Activated CD8-positive, alpha-beta memory T cell treated with anti-CD3 and anti-CD28 coated beads, Interleukin-2, amount 10 ng/mL, durations not matched to agents 7 days and 5 days (primary cell): ENCODE results near the gene TSPO. TPM values are rescaled to one million over a fixed set of nuclear protein-coding genes. Genes with fewer than 3 reads are reported as not detected.

Source experiments
- ATAC-seq: fragments of 150-1000 bp; cut with Tn5 transposase; one replicate; pipeline ENCODE4 v1.10.0; 2021; ENCODE audit warnings: moderate library complexity
- CTCF ChIA-PET: fragments of 350-600 bp; sonication (Branson Sonifier 250); formaldehyde crosslinking; loops from one replicate; lab custom pipeline; 2021; ENCODE audit warnings: antibody characterized with exemption; lab: Charles Lee
- DNase-seq: peaks from one replicate; pipeline ENCODE4 v3.0.0-alpha.2; 2020
- H3K27ac Mint-ChIP-seq: one replicate; pipeline ENCODE4 v1.8.0; 2021; ENCODE audit warnings: mild to moderate bottlenecking, mixed read lengths
- H3K27me3 Mint-ChIP-seq: one replicate; pipeline ENCODE4 v1.8.0; 2021; ENCODE audit warnings: mixed read lengths
- H3K36me3 Mint-ChIP-seq: one replicate; pipeline ENCODE4 v1.8.0; 2021; ENCODE audit warnings: mild to moderate bottlenecking, mixed read lengths
- H3K4me1 Mint-ChIP-seq: one replicate; pipeline ENCODE4 v1.8.0; 2021; ENCODE audit warnings: mixed read lengths
- H3K4me3 Mint-ChIP-seq: one replicate; pipeline ENCODE4 v1.8.0; 2021; ENCODE audit warnings: mild to moderate bottlenecking, moderate library complexity, mixed read lengths
- H3K9me3 Mint-ChIP-seq: one replicate; pipeline ENCODE4 v1.8.0; 2022; ENCODE audit warnings: low read depth, mixed read lengths
- total RNA-seq, 2 experiments: library from RNA; stranded (reverse); gene quantifications; one replicate each; pipeline ENCODE4 v1.2.3, GENCODE V29; 2021

The TSPO gene
- total RNA-seq, 2 experiments from 2014 or later, result 118 to 131 TPM

DNA sequence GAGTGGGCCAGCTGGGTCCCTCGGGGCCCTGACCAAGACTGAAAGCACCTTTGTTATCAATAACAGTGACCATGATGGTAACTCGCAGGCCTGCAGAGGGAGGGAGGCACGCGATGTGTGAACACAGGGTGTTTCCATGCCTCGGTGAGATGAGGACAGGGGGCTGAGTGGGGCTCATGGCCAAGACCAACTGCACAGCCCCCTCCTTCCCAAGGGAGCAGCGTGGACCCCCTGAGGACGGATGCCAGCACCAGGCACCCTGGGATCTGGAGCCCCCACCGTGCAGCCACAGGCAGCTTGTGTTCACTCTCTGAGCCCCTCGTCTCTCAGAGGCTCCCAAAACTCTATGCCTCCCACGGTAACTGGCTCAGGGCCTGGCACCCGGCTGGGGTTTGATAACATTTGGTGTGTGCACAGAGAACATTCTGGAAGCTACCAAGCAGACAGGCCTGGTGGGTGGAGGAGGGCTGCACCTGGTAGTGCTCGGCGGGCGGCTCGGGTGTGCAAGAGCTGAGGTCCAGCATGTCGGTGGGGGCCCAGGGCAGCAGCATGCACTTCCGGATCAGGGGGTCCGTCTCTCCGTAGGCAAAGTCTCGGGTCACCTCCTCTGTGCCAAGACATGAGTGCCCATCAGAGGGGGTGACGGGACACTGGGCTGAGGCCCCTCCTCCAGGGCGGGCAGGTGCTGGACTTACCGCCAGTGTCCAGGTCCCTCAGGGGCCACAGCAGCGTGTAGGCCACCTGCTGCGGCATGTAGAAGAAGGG is 28.0 kb downstream of the TSPO start:
- ATAC-seq (no peak), DNase-seq (no peak)
- Mint-ChIP-seq H3K4me3 (no peak overlapping the region), H3K4me1 (peaks cover 16% of the 10 kb centered on the region), H3K36me3 (peaks cover 29% of the 10 kb centered on the region), H3K27ac (no peak overlapping the region), H3K27me3 (no peaks in the 10 kb centered on the region), H3K9me3 (no peaks in the 10 kb centered on the region)
- CTCF ChIA-PET, result no interaction called here

DNA sequence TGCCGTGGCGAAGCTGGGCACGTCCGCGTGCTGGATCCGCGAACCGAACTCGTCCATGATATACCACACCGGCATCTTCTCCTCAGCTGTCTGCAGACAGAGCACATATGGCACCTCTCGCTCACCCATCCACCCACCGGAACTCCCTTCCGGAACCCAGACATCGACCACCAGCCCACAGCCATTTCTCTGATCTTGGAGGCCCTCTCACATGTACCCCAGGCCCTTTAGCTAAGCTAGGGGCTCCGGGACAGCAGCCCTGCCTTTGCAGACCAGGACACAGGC is 28.5 kb downstream of the TSPO start:
- Mint-ChIP-seq H3K4me1 (peaks cover 20% of the 10 kb centered on the region), H3K4me3 (no peak overlapping the region), H3K36me3 (peaks cover 29% of the 10 kb centered on the region), H3K27ac (no peak overlapping the region), H3K9me3 (no peaks in the 10 kb centered on the region), H3K27me3 (no peaks in the 10 kb centered on the region)
- ATAC-seq (no peak), DNase-seq (no peak)
- CTCF ChIA-PET, result no interaction called here

DNA sequence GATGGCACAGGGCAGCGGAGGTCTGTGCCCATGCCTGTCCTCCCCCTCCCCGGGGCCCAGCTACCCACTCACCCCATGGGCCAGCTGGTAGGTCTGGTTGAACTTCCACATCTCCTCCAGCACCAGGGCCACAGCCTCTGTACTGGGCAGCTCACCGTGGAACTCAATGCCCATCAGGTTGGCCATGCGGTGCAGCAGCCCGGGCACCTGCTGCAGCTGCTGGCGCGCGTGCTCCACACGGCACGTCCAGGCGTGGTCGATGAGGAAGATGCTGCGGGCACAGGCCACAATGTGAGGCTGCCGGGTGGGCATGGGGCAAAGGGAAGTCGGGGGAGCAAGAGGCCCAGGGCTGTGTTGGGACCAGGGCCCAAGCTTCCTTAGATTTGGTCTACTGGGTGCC is 29.3 kb downstream of the TSPO start:
- H3K4me1 Mint-ChIP-seq, result peaks cover 26% of the 10 kb centered on the region
- no peak for ATAC-seq
- H3K36me3 Mint-ChIP-seq, result peaks cover 29% of the 10 kb centered on the region
- CTCF ChIA-PET, result no interaction called here
- no peak for DNase-seq
- no peak overlapping the region for H3K4me3 Mint-ChIP-seq
- no peaks in the 10 kb centered on the region for H3K27me3 Mint-ChIP-seq
- no peaks in the 10 kb centered on the region for H3K9me3 Mint-ChIP-seq
- H3K27ac Mint-ChIP-seq, result no peak overlapping the region

DNA sequence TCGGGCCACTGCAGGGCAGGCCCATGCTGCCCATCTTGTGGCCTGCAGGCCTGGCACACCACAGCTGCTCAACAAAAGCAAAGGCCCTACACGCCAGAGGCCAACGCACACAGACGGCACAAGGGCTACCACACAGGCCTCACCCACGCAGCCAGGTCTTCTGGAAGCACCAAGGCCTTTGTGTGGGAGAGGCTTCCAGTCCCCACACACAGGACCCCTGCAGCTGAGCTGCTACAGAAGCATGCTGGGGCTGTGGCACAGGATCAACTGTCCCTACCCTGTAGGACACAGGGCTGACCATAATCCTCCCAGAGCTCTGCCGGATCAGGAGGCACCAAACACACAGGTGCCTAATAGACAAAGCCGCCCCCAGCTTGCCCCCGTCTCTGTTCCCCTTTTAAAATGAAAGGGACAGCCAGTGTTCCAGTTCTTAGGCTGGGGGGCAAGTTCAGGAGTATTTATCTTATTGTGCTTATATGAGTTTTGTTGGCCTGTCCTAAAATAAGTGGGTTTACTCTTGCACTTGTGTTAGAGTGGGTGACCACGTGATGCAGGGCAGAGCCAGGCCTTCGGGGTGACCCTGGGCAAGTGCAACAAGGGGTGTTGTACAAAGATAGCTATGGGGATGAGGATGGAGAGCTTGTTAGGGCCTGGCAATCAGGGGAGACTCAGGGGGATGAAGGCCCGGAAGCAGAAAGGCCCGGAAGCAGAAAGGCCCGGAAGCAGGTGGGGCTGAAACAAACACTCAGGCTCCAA is 30.1 kb downstream of the TSPO start:
- H3K27ac Mint-ChIP-seq, result no peak overlapping the region
- no peak for ATAC-seq
- DNase-seq, result no peak

DNA sequence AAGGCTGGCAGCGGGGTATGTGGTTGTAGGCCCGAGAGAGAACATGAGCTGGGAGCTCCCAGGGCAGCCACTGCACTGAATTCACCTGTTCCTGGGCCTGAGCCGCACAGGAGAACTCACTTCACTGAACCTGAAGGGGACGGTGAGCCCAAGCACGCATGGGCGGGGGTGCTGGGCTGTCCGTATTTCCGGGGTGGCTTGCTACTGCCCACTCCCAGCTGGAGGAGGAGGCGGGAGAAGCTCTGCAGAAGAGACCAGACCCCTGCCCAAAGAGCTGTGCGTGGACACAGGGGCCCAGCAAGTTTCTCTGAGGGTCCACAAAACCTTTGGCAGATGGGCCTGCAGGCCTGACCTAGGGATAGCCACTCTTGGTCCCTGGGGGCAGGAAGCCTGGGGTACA is 30.8 kb downstream of the TSPO start:
- Mint-ChIP-seq H3K36me3 (peaks cover 29% of the 10 kb centered on the region), H3K4me3 (no peak overlapping the region), H3K27ac (no peak overlapping the region), H3K27me3 (no peaks in the 10 kb centered on the region), H3K4me1 (peaks cover 28% of the 10 kb centered on the region), H3K9me3 (no peaks in the 10 kb centered on the region)
- ATAC-seq, result no peak
- no peak for DNase-seq
- CTCF ChIA-PET, result no interaction called here

More for the DNA sequence above, 30.1 kb downstream of the TSPO start:
- Mint-ChIP-seq H3K36me3 (peaks cover 29% of the 10 kb centered on the region), H3K27me3 (no peaks in the 10 kb centered on the region), H3K9me3 (no peaks in the 10 kb centered on the region), H3K4me1 (peaks cover 28% of the 10 kb centered on the region), H3K4me3 (no peak overlapping the region)
- CTCF ChIA-PET, result no interaction called here

DNA sequence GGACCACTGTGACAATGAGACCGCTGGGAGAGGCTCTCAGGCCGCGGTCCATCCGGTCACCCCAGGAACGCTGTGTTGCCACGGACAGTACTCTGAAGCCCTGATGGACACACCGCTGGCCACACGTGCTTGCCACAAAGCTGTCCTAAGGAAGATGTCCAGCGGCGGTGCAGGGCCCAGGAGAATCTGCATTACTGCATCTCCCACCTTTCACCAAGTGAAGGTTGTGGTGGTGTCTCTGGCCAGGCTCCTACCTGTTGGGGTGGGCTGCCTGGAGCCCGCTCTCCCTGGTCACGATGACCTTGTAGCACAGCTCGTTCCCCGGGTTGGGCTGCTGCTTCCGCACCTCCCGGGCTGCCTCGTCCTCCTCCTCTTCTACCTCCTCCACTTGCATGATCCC is 31.4 kb downstream of the TSPO start:
- Mint-ChIP-seq H3K27me3 (no peaks in the 10 kb centered on the region), H3K4me1 (peaks cover 28% of the 10 kb centered on the region), H3K27ac (no peak overlapping the region), H3K9me3 (no peaks in the 10 kb centered on the region), H3K36me3 (peaks cover 24% of the 10 kb centered on the region), H3K4me3 (no peak overlapping the region)
- CTCF ChIA-PET, result no interaction called here
- ATAC-seq, result no peak
- DNase-seq, result no peak

DNA sequence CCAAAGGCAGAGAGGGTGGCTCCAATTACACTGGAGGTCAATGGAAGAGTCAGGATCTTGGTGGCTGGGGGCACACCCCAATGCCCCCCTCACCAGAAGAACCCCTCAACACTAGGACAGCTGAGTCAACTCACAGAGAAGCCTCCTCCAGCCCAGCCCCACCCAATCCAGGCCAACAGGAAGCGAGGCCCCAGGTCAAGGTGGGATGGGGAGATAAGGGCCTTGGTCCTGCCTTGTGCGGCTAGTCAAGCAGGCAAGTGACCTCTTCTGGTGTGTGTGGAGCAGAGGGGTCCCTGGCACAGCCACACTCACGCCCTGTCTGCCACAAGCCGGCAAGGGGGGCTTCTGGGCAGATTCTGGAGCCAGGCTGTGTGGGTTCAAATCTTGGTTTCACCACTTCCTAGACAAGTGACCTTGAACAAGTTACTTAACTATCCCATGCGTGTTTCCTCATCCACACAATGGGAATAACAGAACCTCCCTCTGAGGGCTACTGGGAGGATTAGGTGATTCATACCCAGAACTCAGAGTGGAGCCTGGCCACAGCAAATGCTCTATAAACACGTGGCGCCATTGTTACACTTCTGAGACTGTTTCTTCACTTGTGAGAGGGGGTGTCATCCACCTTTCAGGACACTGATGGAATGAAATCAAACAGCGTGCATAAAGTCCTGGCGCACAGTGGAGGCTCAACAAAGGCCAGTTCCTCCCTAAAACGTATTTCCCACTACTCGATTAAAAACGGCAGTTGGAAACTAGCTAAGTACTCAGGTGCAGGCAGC is 32.3 kb downstream of the TSPO start:
- Mint-ChIP-seq H3K36me3 (peaks cover 18% of the 10 kb centered on the region), H3K9me3 (no peaks in the 10 kb centered on the region), H3K4me1 (peaks cover 30% of the 10 kb centered on the region), H3K27ac (no peak overlapping the region), H3K27me3 (no peaks in the 10 kb centered on the region), H3K4me3 (no peak overlapping the region)
- ATAC-seq, result no peak
- CTCF ChIA-PET, result no interaction called here
- DNase-seq, result no peak

DNA sequence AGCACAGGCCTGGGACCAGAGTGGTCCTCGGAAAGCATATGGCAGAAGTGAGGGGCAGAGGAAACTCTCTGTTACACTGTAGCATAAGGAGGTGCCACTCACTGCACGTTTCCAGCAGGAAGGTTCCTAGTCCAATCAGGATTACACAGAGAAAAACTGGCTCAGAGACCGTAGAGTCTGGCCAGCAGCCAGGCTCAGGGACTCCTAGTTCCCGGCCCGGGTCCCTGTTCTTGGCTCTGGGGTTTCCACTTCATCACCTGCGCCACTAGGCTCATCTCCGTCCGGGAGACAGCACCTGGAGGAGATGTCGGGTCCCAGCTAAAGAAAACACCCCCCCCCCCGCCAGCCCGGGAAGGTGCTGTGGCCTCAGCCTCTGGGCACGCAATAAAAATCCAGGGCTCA is 34.5 kb downstream of the TSPO start:
- Mint-ChIP-seq H3K9me3 (no peaks in the 10 kb centered on the region), H3K27me3 (no peaks in the 10 kb centered on the region), H3K4me1 (peaks cover 32% of the 10 kb centered on the region), H3K27ac (peak overlapping the region; percentile 28), H3K36me3 (peaks cover 1% of the 10 kb centered on the region), H3K4me3 (peak overlapping the region; percentile 74)
- CTCF ChIA-PET, result no interaction called here
- no peak for ATAC-seq
- no peak for DNase-seq

DNA sequence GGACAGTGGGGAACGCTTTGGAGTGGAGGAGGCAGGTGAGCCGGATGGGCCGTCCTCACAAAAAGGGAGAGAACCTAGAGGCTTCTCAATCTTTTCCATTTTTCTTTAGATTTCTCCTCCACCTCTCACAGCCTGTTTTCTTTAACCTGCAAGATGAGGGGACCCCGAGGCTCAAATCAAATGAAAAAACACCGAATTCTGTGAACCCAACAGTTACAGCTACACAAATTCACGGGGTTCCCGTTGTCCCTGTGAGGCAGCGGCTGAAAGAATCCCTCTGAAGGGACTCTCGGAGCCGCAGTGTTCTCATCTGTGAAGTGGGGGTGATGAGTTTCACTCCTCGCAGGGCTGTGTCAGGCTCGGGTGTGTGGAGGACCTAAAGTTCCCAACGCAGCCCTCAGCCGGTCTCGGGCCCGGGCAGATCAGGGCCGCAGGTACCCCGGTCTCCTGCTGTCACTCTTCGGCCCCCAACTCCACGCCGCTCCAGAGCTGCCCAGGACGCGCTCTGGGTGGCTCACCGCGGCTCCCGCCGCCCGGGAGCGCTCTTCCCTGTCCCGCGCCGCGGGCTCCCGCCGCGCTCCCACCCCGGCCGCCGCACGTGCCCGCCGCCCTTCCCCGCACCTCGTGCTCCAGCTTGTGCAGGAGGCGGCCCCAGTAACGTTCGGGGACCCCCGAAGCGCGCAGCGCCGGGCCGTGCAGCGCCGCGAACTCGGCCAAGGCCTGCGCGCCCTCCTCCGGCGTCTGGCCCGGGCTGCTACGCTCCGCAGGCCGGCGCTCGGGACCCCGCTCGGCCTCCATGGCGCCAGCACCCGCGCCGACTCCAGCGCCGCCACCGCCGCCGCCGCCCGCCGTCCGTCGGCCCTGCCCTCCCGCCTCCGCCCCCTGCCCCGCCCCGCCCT is 35.2 kb downstream of the TSPO start, which contains the start of gene TTLL12:
Gene TTLL12 (minus strand): TSS at position 863 of the 899 bp plus-strand sequence. CDS start 65 bp downstream, at position 798.
- H3K9me3 Mint-ChIP-seq, result peaks cover 6% of the 10 kb centered on the region
- H3K4me1 Mint-ChIP-seq, result peaks cover 32% of the 10 kb centered on the region
- peak within 1 kb of the TSS; percentile 84 for H3K4me3 Mint-ChIP-seq
- H3K36me3 Mint-ChIP-seq, result peaks cover 3% of the 10 kb centered on the region
- ATAC-seq, result peak; percentile 44
- H3K27me3 Mint-ChIP-seq, result peaks cover 6% of the 10 kb centered on the region
- H3K27ac Mint-ChIP-seq, result peak within 1 kb of the TSS; percentile 95
- CTCF ChIA-PET, result interaction anchor here (0.5 to 1.7 kb wide), 8 partner anchors 11 to 772 kb away, joined by 3 to 6 read pairs (median 4); no protein-coding TSS in a partner anchor
- peak; percentile 61 for DNase-seq

DNA sequence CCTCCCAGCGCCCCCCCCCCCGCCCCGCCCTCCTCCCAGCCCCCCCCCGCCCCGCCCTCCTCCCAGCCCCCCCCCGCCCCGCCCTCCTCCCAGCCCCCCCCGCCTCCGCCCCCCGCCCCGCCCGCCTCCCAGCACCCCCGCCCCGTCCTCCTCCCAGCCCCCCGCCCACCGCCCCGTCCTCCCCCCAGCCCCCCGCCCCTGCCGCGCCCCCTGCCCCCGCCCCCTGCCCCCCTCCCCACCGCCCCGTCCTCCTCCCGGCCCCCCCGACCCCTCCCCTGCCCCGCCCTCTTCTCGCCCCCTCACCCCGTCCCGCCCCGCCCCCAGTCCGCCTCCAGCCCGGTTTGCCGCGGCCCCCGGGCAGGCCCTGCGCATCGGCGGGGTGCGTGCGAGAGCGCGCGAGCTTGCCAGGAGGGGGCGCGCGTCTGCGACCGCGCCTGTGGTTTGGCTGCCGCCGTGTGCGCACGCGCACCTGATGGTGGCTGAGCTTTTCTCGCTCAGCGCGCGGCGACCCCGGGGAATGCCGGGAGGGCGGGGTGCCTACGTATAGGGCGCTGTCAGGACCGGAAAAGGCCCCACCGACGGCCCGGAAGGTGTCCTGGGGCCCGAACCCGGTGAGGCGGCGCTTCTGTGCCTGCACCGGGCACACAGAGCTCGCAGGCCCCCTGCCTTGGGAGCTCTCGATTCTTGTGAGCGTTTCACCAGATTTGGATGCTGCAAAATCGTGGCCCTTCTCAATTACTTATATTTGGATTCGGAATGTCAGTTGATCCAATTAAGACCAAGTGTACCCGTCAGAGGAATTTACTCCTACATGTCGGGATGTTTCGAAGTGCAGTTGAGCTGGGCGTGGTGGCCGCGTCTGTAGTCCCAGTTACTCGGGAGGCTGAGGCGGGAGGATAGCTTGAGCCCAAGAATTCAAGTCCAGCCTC is 36.1 kb downstream of the TSPO start:
- peak overlapping the region; percentile 95 for H3K27ac Mint-ChIP-seq
- ATAC-seq, result peak; percentile 95
- peaks cover 32% of the 10 kb centered on the region for H3K4me1 Mint-ChIP-seq
- H3K9me3 Mint-ChIP-seq, result peaks cover 6% of the 10 kb centered on the region
- H3K27me3 Mint-ChIP-seq, result peaks cover 10% of the 10 kb centered on the region
- CTCF ChIA-PET, result interaction anchor here (0.5 to 2.0 kb wide), 17 partner anchors 9 to 771 kb away, joined by 3 to 6 read pairs (median 3); partner anchors contain the start of gene MCAT
- peaks cover 2% of the 10 kb centered on the region for H3K36me3 Mint-ChIP-seq
- H3K4me3 Mint-ChIP-seq, result peak overlapping the region; percentile 84
- DNase-seq, result peak; percentile 97

DNA sequence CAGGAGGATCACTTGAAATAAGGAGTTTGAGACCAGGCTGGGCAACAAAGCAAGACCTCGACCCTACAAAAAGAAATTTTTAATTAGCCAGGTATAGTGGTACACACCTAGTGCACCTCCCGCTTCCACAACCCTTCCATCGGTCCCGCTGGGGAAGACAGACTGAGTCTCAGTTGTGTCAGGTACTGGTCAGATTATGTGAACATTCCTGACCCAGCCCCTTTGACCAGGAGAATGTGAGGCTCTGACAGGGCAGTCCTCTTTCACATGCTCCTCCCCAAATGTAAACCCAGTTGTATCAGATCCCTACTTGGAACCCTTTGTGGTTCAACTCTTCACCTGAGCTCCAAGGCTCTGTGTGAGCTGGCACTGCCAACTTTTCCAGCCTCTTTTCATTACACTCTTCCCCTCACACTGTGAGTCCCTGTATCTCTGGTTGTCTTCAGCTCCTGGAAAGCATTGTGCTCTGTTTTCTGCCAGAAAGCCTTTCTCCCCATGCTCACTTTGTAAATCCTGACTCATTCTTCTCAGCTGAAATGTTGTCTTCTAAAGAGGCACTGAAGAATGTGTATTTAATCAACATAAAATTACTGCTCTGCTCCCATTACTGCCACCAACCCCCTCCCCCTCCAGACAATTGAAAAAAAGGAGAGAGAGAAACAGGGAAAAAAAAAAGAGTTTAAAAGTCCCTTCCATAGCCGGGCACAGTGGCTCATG is 37.6 kb downstream of the TSPO start:
- DNase-seq (no peak), ATAC-seq (no peak)
- Mint-ChIP-seq H3K4me3 (no peak overlapping the region), H3K9me3 (peaks cover 6% of the 10 kb centered on the region), H3K36me3 (peaks cover 2% of the 10 kb centered on the region), H3K27ac (no peak overlapping the region), H3K4me1 (peaks cover 23% of the 10 kb centered on the region), H3K27me3 (peaks cover 14% of the 10 kb centered on the region)
- CTCF ChIA-PET, result interaction anchor here (2.0 kb wide), 1 partner anchor 157 kb away, joined by 6 read pairs; no protein-coding TSS in a partner anchor
